Measurements from ENCODE around the gene CSTB.

CSTB gene

DNA sequence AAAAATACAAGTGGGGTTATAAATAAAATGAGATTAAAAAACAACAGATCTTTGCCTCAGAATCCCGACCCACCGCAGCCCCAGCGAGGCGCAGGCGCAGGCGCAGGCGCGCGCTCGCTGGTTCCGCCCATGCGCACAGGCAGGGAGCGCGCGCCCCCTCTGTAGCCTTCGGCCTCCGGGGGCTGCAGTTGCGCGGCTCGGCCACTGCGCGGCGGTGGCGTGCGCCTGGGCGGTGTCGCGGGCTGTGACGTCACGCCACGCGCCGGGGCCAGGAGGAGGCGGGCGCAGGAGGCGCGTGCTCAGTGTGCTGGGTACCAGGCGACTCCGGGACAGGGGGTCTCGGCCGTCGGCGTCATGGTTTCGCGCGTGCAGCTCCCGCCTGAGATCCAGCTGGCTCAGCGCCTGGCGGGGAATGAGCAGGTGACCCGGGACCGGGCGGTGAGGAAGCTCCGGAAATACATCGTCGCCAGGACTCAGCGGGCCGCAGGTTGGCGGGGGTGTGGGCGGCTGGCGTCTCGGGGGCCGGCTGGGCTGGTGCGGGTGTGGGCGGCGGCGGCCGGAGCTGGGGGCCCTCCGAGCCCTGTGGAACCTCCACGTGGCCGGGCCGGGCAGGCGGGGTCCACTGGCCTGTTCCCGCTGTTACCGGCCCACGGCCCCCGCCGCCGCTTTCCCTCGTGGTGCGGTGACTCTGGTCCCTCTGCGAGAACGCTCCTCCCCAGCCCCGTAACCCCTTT, 13.3 kb upstream of the CSTB start, which contains the start of gene RRP1:
TSS of gene RRP1 (plus strand) at position 302 of the 734 bp plus-strand sequence. CDS start at position 355, 53 bp downstream.
- DNase-seq: peak; percentile 94

DNA sequence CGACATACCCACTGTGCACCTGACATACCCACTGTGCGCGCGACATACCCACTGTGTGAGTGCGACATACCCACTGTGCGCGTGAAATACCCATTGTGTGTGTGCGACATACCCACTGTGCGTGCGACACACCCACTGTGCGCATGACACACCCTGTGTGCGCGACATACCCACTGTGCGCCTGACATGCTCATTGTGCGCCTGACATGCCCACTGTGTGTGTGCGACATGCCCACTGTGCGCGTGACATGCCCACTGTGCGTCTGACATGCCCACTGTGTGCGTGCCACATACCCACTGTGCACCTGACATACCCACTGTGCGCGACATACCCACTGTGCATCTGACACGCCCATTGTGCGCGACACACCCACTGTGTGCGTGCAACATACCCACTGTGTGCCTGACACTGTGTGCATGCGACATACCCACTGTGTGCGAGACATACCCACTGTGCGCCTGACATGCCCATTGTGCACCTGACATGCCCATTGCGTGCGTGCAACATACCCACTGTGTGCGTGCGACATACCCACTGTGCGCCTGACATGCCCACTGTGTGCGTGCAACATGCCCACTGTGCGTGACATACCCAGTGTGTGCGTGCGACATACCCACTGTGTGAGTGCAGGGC, 10.8 kb upstream of the CSTB start:
- no peak for DNase-seq

DNA sequence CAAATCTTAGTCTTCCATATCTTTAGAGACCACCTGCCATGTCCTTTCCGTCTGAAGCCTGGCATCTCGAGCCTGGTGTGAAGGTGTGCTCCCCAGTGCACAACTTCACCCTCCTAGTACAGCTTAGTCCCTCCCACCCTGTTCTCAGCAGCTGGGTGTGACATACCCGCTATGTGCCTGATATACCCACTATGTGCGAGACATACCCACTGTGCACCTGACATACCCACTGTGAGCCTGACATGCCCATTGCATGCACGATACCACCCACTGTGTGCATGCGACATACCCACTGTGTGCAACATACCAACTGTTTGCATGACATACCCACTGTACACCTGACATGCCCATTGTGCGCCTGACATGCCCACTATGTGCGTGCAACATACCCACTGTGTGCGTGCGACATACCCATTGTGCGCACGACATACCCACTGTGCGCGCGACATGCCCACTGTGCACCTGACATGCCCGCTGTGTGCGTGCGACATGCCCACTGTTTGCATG, 10.2 kb upstream of the CSTB start:
- DNase-seq: no peak

DNA sequence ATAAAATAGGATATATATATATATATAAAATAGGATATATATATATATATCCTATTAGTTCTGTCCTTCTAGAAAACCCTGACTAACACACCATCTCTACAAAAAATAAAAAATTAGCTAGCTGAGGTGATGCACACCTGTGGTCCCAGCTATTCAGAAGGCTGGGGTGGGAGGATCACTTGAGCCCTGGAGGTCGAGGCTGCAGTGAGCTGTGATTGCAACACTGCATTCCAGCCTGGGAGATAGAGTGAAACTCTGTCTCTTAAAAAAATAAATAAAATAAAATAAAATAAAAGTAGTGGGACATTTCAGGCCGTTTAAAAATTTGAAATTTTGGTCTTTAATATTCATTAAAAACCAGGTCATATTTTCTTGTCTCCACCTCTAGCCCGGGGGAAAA, 9.0 kb upstream of the CSTB start:
- no peak for DNase-seq

DNA sequence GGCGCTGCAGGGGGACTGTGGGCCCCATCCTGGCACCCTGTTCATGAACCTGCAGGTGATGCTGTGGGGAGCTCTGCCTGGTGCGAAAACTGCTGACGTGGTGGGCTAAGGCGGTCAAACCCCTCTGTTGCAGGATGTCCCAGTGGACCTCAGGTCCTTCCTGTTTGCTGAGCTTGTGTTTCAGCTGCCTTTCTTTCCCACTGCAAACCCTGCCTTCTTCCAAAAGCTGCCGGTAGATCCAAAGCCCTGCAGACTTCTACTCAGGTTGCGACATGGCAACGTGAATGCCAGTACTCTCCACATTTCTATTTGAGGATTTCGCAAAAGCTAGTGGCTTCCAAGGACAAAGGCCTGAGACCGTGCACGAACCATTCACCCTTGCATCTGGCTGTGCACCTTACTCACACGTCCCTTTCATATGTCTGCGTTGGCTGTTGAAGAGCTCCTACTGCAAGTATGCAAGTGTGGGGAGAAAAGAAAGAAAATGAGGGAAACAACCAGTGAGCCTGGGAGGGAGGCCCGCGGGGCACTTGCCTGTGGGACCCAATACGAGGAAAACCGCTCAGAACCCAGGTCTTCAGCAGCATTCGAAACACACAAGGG, 7.1 kb upstream of the CSTB start:
- no peak for DNase-seq

DNA sequence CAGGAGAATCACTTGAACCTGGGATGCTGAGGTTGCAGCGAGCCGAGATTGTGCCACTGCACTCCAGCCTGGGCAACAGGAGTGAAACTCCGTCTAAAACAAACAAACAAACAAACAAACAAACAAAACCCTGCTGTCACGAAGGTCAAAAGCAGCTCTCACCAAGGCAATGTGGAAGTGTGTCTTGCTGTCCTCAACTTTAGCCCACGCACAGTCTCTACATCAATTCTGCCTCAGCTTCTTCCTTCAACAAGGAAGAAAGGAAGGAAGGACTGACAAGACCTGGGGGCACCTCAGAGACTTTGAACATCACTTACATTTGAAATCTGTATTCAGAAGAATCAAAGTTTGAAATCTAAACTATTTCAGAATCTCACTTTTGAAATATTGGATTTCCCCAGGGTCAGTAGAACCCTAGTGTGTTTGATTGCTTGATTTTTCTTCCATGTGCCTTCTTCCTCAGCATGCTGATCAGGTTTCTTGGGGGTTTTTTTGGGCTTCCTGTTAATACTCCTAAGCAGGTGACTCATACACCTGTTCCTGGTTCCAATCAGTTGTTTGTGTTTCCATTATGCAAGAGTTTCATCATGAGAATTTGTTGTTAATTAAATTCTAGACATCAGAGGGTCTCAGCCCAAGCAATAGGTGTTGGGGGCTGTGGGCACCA, 6.5 kb upstream of the CSTB start:
- DNase-seq: peak; percentile 34

DNA sequence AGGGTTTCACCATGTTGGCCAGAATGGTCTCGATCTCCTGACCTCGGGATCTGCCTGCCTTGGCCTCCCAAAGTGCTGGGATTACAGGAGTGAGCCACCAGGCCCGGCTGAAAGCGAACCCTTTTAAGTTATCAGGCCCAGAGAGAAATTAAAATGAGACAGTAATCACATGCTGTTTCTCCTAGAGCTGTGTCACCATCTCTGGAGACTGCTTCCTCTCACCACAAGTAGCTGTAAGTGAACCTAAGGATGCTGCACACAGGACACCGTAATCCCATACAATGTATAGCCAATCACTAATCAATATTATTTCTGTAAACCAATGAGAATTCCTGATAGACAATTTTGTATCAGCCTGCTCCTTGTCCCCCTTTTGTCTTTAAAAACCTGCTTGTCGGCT, 5.7 kb upstream of the CSTB start:
- DNase-seq: no peak

DNA sequence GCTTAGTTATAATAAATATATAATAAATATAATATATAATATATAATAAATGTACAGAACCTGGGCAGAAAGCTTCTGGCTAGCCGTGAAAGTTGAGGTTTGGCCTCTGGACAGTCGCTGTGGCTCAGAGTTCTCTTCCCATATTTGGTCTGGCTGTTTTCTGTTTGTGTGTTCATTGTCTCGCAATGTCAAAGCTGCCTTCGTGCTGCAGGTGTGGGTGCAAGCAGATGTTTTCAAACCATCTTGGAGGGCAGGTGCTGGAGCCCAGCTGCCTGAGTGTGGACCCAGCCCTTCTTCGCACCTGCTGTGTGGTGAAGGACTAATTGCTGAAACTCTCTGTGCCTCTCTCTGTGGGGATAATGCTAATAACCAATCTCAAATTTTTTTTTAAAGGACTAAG, 3.6 kb upstream of the CSTB start:
- no peak for DNase-seq

DNA sequence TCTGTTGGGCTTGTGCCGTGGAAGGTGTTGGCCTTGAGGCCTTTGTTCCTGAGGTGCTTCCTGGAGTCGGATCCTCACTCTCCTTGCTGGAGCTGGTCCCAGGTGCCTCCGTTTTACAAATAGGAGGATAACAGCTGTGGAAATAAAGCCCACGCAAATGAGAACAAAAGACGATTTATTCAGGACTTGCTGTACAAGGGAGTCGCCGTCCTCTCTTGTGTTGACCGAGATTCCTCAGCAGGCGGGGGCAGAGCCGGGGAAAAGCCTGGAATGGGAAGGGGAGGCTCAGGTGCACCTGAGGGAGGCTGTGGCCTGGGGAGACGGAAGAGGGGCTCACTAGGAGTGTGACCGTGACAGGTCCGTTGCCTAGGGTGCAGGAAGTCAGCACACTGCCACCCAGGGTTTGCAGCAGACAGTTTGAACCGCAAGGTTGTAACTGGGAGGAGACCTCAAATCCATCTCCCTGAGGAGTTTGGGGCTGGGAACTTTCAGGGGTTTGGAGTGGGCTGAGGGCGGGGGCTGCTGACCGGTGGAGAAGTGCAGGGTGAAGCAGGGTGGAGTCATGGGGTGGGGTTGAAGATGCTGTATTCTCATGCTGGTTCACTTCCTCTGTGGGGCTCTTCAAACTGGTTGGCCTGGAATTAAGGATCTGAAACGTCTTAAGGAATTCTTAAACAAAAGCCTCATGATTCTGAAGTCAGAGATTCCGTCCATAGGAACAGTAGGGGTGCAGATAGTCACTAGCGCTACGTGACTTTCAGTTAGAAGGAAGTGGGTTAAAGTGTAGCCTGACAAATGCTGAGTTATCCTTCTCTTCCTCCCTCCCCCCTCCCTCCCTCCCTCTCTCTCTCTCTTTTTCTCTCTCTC, 2.6 kb upstream of the CSTB start:
- DNase-seq: peak; percentile 33

DNA sequence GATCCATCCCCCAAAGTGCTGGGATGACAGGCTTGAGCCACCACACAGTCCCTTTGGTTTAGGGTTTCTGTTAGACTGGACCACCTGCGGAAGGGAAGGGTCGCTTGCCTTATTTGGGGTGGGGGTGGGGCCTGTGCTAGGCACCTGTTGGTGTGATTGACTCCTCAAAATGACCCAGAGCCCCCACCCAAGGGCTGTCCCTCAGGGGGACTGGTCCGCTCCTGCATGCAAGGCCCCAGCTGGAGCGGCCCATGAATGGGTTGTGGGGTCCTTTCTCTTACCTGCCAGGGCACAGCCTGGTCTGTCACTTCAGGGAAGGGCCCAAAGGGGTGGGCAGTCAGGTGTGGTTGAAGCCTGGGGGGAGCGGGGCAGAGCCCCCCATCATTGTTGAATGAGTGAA, 1.8 kb upstream of the CSTB start:
- no peak for DNase-seq

DNA sequence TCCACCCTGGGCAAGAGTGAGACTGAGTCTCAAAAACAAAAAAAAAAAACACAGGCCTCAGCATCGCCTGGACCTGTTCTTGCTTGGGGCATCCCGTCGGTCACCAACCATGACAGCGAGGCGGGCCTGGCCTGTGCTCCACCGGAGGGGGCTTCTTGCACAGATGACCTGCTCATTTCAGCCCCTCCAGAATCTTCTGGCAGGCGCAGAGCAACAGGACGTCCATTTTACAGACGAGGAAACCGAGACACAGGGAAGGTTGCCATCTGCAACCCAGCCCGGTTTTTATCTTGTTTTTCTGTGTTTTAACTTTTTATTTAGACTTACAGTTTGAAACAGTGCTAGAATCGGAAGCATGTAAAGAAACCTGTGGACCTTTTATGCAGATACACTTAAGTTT, 918 bp downstream of the CSTB start:
- DNase-seq: no peak

DNA sequence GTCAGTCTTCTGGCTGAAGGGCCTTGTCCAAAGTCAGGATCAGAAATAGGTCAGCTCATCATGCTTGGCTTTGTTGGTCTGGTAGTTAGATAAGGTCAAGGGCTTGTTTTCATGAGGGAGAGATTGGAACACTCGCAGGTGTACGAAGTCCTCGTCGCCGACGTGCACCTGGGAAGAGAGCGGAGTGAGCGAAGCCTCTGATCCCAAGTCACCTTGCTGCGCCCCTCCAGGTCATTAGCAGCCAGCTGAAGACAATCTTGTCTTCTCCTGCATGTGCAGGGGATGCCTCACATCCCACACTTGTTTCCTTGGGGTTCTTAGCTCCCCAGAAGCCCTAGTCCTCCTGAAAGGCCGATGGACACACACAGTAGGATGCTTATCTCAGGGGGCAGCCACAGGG, 1.9 kb downstream of the CSTB start:
- DNase-seq: no peak

DNA sequence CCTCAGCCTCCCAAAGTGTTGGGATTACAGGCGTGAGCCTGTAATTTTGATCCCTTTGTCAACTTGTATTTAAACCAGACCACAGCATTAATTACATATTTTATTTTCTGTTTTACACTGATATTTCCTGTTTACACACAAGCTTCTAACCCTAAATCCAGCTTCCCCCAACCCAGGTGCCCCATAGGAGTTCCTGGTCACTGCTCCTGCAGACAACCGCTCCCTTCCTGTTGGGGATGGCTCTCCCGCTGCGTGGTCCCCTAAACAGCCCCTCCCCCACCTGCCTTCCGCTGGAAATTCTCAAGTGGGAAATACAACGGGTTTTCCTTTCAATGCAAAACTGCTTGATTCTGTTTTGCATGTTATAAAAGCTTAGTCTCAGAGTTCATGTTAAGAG, 3.7 kb downstream of the CSTB start:
- no peak for DNase-seq

DNA sequence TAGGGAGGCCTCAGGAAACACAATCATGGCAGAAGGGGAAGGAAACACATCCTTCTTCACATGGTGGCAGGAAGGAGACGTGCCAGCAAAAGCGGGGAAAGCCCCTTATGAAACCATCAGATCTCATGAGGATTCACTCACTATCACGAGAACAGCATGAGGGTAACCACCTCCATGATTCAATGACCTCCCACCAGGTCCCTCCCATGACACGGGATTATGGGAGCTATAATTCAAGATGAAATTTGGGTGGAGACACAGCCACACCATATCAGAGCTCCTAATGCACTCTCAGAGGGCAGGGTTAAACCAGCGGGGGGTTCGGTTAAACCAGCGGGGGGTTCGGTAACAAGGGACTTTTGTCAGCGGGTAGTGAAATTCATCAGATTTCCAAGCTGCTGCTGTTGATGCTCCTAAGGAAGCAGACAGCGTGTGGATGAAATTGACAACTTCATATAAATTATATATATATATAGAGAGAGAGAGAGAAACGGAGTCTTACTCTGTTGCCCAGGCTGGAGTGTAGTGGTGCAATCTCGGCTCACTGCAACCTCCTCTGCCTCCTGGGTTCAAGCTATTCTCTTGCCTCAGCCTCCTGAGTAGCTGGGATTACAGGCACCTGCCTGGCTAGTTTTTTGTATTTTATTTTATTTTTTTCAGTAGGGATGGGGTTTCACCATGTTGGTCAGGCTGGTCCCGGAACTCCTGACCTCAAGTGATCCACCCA, 4.2 kb downstream of the CSTB start:
- no peak for DNase-seq

DNA sequence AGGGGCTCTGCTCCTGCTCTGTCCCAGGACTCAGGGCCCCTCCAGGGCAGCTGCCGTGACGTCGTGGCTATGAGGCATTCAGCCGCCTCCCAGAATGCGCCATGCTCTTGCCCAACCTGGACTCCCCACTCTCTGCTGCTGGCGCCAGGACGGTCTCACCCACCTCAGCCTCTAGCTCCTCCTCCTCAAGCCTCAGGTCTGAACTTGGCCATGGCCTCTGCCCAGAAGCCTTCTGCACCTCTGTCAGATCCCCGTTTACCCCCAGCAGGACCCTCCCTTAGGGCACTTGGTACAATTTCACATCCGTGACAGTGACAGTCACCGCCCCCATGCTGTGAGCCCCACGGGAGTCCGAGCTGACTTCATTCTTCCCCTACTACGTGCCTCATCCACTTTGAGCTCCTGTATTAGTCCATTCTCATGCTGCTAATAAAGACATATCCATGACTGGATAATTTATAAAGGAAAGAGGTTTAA, 4.9 kb downstream of the CSTB start:
- no peak for DNase-seq

DNA sequence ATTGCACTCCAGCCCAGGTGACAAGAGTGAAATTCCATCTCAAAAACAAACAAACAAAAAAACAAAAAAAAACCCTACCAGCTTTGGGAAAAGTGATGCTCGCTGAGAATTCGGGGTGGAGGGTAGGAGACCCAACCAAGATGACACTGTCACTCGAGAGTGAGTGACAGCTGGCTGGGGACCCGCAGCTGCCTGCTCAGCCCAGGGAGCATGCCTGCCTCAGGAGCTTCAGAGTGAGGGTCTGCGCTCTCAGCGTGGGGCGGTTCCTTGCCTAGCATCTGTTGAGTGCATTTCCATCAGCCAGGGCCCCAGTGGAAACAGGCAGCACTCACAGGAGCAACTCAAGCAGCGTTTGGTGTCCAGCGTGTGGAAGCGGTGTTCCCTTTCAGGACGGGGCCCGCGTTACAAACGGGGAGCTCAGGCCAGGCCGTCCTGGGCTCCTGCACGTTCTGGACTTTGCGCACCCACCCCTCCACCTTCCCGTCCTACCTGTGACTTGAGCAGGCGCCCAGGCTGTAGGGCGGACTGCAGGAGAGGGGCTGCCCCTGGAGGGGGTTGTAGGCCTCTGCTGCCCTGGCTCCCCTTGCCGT, 5.9 kb downstream of the CSTB start:
- no peak for DNase-seq

DNA sequence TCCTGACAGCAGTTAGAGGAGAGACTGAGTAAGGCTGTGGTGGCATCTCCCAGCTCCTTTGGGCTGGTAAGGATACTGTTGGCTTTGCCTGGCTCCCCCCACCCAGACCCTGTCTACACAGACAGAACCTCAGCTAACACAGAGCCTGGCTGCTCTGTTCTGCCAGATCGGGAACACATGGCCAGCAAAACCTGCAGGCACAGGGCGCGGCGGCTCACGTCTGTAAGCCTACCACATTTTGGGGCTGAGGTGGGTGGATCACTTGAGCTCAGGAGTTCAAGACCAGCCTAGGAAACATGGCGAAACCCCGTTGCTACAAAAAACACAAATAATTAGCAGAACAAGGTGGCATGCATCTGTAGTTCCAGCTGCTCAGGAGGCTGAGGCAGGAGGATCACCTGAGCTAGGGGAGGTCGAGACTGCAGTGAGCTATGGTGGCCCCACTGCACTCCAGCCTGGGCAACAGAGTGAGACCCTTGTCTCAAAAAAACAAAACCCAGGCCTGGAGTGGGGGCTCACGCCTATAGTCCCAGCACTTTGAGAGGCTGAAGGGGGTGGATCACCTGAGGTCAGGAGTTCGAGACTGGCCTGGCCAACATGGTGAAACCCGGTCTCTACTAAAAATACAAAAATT, 6.7 kb downstream of the CSTB start:
- no peak for DNase-seq

DNA sequence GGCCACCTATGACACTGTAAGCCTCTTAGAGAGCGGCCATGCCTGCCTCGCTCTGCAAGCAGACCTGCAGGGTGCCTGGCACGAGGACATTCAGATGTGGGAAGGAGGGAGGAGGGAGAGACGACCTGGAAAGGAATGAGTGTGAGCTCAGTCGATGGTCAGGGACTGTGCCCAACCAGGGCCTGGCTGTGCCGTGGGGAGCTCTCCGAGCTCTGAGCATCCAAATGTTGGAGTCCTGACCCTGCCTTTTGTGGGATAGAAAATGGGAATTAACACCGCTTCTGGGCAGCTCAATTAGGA, 7.3 kb downstream of the CSTB start:
- no peak for DNase-seq

DNA sequence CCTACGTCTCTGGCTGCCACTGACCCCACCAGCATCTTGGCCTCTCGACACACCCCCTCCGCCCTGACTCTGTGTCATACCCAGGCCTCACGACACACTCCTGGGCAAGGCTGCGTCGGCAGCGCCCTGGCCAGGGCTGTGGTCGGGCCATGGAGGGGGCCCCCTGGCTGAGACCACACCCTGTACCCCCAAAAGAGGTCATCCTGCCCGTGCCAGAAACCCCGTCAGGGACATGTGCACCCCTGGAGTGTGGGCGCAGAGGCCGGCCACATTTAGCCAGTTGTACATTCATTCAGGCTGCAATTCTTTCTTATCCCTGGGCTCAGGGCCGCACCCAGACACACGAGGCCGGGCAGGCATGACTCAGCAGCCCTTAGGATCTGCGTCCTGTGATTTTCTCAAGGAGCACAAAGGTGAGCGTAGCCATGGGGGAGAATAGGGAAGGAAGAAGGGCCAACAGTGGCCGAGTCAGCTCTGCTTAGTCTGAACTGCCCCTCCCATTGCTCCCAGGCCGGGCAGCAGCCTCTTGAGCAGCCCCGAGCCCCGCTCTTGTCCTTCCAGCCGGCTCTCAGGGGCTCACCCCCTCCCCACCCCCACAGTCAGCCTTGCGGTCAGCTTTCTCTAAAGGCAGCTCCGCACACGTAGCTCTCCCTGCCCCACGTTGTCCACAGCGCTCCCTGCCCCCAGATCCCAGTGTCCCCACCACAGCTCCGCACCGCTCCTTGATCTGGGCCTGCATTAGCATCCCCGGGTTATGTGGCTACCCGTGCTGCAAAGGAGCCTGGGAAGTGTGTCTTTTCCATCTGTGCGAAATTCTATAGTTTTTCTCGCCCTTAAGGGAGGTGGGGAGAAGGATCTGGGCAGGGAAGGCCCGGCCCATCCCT, 7.9 kb downstream of the CSTB start:
- DNase-seq: no peak

DNA sequence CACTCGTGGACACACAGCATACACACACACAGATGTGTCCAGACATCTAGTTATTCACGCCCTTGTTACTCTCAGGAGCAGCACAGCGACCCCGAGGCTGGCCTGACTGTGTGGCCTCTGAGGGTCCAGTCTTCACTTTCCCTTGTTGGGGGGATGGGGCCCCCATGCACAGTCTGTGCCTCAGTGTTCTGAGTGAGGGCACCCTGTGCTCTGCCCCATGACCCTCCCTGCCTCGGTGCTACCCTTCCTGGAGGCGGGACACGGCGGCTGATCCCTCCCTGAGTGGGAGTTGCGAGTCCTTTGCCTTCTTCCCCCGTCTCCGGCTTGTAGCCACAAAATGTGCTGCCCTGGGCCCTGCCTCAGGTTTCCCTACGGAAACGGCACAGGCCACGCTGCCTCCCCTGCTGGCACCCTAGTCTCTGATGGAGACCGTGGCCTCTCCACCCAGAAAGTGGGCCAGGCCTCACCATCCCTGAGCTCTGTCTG, 8.6 kb downstream of the CSTB start:
- no peak for DNase-seq
